Measurements from ENCODE around the gene KIT.

The KIT gene

GRCh38 chr4:54661169-54661568 lies 3.4 kb downstream of the KIT start:
- no peak for DNase-seq

GRCh38 chr4:54661686-54662085 lies 3.9 kb downstream of the KIT start:
- no peak for DNase-seq

GRCh38 chr4:54662123-54662522 lies 4.4 kb downstream of the KIT start:
- DNase-seq: no peak

GRCh38 chr4:54662901-54663585 lies 5.3 kb downstream of the KIT start:
- no peak for DNase-seq

- no peak for DNase-seq
Observed at GRCh38 chr4:54664400-54664799, 6.6 kb downstream of the KIT start.

GRCh38 chr4:54668014-54668611 lies 10.4 kb downstream of the KIT start:
- DNase-seq: no peak

GRCh38 chr4:54669831-54670230 lies 12.1 kb downstream of the KIT start:
- DNase-seq: no peak

GRCh38 chr4:54675721-54676461 lies 18.1 kb downstream of the KIT start:
- DNase-seq: no peak

- no peak for DNase-seq
Observed at GRCh38 chr4:54676658-54677057, 18.9 kb downstream of the KIT start.

- DNase-seq: no peak
Observed at GRCh38 chr4:54677416-54677815, 19.7 kb downstream of the KIT start.

GRCh38 chr4:54677853-54678650 lies 20.3 kb downstream of the KIT start:
- no peak for DNase-seq

GRCh38 chr4:54678826-54679225 lies 21.1 kb downstream of the KIT start:
- no peak for DNase-seq

GRCh38 chr4:54679813-54680212 lies 22.1 kb downstream of the KIT start:
- no peak for DNase-seq

- DNase-seq: peak; percentile 64 to 65
Observed at GRCh38 chr4:54683616-54684346, 26.0 kb downstream of the KIT start.

- no peak for DNase-seq
Observed at GRCh38 chr4:54685810-54686209, 28.1 kb downstream of the KIT start.

- DNase-seq: no peak
Observed at GRCh38 chr4:54687887-54688841, 30.4 kb downstream of the KIT start.

- DNase-seq: no peak
Observed at GRCh38 chr4:54695337-54695736, 37.6 kb downstream of the KIT start.

GRCh38 chr4:54695788-54696187 lies 38.0 kb downstream of the KIT start:
- DNase-seq: no peak

- DNase-seq: no peak
Observed at GRCh38 chr4:54696649-54697048, 38.9 kb downstream of the KIT start.

GRCh38 chr4:54700986-54701385 lies 43.2 kb downstream of the KIT start:
- no peak for DNase-seq

- no peak for DNase-seq
Observed at GRCh38 chr4:54703182-54703581, 45.4 kb downstream of the KIT start.
